HG03095 (cell line): ENCODE measurements around the gene DPH3.

Source experiments
- ATAC-seq: cut with Tn5 transposase; IDR thresholded peaks from one replicate; pipeline ENCODE4 v1.9.1; 2021; ENCODE audit warnings: moderate library complexity; ENCODE audit not compliant: unreplicated experiment

DPH3 gene

DNA sequence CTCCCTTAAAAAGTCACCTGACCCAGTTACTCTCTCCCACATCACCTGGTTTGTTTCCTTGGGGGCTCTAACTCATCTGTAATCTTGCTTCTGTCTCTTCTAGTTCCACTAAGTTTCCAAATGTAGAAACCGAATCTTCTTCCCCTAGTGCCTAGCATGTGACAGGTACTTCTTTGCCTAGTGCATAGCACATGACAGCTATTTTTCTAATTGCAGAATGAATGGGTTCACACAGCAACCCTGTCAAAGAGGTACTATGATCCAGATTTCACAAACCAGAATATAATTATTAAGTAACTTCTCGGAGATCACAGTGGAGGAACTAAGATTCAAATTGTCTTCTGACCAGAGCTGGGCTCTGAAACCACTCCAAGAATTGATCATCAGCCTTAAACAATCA is 7.4 kb downstream of the DPH3 start:
- no peak for ATAC-seq

DNA sequence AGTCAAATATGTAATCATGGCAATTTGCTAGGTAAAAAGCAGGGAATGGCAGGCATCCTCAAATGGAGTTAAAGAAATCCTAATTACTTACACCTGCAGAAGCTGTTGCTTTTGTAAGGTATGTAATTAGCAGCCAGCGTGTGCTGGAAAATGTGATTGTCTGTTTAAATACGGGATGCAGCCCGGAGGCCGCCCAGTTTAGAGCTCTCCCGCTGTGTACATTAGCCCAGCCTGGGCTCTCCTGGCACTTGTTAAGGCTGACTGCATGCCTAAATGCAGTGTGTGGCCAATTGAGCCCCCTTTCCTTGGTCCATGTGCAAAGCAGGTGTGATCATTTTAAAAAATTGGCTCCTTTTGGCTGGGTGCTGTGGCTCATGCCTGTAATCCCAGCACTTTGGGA is 9.0 kb downstream of the DPH3 start:
- ATAC-seq = no peak

DNA sequence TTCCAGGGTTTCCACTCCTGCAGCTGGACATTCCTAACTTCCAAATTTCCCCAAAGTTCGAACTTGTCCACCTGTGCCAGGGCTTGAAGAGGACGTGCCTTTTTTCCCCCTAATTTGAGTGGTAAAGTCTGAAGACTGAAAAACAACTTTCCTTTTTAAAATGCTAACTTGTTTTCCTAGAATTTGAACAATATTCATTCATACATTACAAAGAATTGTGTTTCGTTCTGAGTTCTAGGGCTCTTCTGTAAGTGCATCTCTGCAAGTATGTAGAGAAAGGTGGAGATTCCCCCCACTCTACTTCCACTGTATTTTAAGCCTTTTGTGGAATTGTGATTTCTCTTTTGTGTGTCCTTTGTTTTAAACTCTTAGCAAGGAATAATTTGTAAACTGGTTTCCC is 9.4 kb downstream of the DPH3 start:
- no peak for ATAC-seq

DNA sequence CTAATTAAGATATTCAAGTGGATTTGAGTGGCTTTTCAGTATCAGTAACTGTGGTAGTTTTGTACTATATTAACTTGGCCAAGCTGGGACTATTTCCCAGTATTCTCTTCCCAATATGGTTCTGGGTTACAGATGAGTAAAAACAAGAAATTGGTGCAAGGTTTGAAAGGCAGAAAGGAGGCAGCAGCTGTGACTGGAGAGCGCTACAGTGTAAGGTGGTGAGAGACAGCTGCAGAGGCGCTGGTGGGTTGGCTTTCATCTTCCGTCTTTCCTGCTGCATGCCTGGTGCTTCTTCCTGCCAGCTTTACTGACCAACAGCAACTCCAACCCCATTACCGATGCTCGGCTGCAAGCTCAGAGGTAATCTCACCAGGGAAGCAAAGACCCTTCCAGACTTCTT is 9.8 kb downstream of the DPH3 start:
- ATAC-seq = no peak

DNA sequence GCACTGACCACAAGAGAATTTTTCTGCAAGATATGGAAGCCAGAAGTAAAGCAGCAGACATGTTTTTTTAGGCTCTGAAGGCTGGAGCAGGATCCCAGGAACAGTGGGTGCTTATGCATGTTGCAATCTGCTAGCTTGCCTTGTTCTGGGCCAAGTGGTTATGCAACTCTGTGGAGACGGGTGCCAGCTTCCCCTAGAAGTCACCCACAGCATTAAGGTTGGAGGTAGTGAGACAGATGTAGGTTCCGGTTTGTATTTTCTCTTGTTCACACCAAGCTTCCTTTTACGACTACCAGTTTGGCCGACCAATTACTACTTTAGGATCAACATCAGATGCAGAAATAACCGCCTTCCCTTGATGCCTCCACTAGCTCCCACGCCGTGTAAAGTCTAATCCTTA is 11.1 kb downstream of the DPH3 start:
- no peak for ATAC-seq

DNA sequence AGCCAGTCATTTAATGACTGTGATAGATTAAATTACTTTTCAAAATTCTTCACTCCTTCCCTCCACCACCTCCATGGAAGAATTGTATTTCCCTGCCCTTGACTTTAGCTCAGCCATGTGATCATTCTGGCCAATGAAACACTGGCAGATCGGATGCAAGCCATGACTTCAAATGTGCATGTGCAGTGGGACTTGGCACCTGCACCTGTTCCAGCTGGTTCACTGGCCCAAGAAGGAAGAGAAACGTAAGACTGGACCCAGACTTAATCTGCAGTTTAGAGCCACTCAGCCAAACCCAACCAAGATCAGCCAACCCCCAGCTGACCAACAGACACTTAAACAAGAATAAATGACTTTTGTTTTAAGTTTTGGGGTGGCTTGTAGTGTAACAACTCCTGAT is 11.8 kb downstream of the DPH3 start:
- no peak for ATAC-seq

DNA sequence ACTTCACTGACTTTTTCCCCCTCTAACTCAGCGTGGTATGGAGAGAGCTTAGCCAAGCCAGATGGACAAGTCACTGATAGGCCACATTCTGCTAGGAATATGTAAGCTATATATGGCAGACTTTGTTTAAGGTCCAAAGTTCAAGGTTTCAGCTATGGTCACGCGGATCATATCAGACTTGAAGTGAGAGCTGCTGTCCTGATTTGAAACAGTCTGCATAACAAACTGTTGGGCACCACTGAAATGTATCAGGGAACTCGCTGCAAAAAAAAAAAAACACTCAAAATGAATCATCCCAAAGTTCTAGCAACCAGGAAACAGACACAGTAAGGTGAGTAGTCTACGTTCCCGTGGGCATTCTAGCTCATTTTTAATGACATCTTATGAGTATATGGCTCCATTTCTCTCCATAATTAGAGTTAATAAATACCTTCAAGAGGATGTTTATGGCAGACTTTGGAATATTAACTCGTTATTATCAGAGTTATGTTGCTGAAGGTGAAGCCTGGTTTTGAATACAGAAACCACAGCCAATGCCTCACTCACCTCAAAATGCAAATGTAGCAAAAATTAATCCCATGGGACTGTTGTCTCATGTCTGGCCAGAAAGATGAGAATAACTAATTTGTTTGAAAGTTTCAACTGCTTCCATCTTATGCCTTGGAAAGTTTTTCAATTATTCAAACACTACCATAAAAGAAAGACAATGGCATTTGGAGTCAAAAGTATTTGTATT is 12.3 kb downstream of the DPH3 start:
- no peak for ATAC-seq

DNA sequence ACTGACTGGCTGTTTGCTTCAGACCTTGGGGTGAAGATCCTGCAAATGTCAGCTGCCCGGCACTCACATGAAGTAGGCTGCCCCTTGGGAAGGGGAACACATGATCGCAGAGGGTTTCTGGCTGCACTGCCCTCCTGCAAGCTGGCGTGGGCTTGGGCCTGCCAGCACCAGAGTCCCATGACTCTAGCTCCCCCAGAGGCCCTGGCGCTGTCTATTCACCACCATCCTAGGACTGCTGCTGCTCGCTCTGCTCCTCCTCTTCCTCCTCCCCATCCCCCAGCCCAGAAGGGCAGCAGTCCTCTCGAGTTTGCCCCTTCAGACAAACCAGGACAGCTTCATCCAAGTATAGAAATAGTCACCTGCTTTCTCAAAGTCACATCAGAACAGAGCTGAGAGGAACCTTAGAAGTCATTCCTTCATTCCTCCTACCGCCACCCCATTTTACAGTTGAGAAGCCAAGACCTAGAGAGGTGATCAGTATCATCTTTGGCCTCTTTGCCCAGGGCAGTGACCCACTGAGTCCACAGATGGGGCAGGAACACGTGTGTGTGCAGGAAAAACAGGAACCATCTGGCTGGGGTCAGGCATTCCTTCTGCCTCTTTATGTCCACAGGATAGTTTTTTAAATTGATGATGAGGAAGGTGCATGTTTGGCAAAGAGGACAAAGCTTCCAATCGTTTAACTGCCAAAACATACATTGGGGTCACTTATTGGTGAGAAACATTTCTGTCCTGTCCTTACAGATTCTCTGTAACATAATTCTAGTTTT is 13.2 kb downstream of the DPH3 start:
- no peak for ATAC-seq

DNA sequence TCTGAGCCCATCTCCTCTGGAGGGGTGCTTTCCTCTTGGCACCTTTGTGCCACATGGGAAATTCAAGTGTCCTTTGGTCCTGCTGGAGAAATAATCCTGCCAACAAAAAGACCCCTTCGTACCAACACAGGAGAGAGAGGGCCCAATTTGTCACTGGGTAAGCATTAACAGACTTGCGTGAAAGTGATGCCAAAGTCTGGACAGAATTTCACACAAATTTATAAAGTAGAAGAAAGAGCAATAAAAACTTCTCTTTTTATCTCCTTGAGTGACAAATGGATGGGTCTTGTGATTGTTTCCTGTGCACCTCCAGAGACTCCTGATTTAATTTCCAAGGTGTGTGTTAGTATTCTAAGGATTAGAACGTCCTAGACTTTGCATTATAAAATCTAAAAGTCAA is 14.9 kb downstream of the DPH3 start:
- ATAC-seq = no peak

DNA sequence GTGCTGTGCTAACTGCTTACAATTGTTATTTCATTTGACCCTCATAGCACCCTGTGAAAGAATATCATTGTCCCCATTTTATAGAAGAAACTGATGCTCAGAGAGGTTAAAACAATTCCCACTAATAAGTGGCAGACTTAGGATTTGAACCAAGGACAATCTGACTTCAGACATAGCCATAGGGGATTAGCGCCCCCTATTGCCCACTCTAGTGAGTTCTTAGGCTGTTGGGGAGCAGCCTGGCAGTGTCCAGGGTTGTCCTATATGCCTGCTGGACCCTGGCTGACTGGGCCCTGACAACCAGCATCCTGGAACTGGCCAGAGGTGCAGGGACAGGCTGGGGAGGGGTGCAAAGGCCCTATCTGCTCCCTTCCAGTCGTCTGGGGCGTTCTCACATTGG is 15.4 kb downstream of the DPH3 start:
- ATAC-seq = no peak

DNA sequence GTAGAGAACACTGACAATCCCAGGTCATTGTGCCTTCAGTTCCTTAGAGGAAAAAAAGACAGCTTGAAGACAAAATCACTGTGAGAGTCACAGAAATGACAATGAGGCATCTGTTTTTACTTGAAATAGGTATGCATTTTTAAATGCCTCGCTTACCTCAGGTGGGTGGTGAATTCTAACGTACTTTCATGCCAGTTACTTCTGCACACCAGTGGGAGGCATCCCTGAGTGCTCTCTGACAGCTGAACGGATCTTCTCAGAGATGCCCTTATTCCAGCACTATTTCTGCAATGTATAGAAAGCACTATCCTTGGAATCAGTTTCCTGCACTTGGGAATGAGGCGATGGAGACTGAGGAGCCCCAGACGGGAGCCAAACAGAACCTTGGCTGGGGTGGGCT is 16.2 kb downstream of the DPH3 start:
- no peak for ATAC-seq

DNA sequence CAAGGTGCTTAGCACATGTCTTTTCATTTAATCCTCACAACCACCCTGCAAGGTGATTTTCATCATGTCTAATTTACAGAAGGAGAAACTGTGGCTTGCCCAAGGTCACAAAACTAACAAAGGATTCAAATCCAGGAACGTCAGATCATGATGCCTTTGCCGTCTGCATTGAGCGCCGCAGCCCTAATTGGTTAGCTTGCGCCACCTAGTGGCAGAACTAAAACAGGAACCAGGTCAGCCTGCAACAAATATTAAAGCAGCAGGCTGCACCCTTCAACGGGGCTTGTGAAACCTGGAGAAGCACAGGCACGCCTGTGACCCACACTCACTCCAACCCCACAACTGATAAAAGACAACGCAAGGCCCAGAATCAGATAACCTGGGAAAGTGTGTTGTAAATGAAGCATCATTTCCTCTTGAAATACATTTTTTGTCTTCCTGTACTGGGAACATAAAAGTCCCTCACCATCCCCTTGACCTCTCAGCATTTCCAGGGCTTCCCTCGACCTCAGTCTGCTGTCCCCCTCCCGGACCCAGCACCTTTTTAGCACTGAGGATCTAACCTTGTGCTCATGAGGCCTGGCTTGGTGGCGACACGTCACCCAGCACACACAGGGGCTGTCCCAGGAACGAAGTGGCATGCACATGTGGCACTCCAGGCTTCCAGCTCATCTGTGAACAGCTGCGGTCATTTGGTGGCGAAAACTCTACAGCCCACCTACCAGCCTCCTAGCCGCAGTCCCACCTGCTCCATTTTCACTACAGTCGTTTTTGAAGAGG is 17.3 kb downstream of the DPH3 start:
- peak; percentile 77 for ATAC-seq

DNA sequence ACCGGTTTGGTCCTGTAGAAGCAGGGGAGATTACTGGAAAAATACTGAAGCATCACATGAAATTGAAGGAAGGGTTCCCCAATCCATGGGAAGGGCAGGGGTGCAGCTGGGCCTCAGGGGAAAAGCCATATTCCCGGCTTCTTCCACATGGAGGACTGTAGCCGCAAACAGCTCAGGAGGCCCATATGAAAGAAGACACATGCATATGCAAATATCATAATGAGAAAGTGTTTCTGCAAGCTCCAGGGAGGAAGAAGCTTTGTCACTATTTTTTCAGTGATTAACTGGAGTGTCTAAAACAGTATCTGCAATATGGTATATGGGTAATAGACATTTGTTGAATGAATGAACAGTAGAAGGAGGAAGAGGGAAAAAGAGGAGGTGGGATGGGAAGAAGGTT is 19.1 kb downstream of the DPH3 start:
- ATAC-seq = no peak

DNA sequence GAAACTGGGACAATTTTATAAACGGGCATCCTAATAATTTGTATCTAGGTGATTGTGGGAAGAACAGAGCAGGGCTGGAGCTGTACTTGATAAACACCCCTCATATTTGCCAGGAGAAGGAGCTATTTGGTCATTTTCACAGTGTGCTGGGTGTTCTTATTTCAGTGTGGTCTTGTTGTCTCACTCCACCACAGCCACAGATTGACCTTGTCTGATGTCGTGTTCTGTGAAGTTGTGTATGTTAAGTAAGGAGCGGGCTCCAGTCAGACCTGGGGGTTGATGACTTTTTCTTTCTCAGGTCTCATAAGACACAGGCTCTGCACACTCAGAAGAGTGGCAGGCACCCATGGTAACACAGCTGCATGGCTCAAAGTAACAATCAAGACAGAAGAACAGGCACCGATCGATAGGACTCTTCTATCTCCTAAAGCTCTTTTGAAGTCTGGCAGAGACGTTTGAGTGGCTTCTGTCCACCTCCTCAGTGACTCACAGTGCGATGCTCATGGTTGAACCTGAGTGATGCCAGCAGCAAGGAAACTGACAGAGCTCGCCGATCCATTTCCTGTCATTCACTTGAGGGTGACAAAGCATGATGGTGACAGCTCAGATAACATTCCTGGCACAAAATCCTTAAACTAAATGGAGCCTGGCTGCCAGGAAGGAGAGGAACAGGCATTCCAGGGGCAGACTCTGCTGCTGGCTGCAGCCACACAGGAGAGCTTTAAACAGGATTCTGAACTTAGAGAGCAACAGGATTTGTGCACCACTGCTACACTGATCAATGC is 20.8 kb downstream of the DPH3 start:
- no peak for ATAC-seq

DNA sequence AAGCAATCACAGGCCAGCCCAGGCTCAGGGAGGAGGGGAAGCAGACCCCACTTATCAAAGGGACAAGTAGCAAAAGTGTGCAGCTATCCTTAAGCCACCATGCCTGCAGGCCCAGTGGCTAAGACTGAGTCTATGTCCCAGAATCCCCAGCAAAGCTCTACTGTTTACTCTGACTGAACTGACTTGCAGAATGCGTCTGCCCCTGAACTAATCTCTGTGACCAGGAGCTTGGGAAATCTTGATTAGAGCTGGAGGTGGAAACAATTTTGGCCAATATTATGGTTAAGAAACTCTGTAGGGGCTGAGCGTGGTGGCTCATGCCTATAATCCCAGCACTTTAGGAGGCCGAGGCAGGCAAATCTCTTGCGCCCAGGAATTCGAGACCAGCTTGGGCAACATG is 22.6 kb downstream of the DPH3 start:
- no peak for ATAC-seq

DNA sequence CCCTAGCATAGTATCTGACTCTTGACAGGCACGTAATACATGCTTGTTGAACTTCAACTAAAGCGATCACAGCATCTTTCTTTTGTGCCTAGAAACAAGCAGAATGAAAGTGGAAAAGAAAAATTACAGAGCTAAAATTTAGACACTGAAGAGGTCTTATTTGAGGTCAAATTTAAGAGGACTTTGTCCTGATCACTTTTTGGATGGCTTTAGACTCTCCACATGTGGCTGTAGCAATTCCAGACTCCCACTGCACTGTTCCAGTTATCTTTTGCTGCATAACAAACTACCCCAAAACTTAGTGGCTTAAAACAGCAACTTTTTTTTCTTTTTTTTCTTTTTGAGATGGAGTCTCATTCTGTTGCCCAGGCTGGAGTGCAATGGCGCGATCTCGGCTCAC is 23.5 kb downstream of the DPH3 start:
- no peak for ATAC-seq

DNA sequence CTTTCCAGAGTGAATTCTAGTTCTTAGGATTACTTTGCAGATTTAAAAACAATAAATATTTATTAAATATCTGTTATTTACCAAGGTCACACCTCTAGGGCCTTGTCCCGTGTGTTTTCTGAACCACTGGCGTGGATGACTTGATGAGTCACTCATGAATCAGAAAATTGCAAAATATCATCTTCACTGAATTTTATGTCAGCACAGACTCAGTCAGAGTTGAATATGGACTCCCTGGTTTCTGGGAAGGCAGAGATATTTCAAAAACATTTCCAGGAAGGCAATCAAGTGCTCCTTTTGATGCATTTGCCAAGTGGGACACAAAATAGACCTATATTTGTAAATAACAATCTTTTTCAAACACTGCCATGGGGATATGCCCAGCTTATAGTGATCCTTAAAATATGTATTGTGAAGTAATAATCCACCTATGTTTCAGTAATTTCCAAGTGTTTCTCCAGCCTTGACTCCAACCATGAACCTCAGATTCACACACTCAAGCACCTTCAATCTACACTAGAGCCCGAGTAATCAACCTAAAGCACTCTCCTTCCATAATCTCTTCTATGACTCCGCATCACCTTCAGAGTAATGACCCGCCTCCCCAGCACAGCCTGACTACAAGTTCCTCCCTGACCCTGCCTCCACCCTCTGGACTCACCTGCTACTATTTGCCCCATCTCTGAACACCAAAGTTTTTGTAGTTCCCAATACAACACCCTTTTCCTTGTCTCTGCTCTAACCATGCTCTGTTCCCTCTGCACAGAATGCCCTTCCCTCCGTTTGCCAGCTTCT is 24.3 kb downstream of the DPH3 start:
- no peak for ATAC-seq

DNA sequence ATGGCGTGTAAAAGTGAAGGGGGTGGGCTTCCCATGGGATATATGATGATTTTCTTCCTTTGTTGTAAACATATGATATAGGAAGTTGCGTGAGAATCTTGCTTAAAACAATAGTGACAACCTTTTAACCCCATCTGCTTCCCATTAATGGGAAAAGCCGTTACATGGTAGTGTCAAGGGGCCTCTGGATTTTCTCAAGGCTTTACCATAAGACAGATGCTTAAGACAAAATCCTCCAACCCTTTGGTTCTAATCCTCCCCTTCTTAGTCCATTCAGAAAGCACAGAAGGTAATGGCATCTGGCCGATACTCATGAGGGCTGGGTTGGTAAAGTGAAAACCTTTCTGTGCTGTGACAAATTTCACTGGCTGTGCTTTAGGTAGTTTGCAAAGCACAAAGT is 25.0 kb downstream of the DPH3 start:
- no peak for ATAC-seq

DNA sequence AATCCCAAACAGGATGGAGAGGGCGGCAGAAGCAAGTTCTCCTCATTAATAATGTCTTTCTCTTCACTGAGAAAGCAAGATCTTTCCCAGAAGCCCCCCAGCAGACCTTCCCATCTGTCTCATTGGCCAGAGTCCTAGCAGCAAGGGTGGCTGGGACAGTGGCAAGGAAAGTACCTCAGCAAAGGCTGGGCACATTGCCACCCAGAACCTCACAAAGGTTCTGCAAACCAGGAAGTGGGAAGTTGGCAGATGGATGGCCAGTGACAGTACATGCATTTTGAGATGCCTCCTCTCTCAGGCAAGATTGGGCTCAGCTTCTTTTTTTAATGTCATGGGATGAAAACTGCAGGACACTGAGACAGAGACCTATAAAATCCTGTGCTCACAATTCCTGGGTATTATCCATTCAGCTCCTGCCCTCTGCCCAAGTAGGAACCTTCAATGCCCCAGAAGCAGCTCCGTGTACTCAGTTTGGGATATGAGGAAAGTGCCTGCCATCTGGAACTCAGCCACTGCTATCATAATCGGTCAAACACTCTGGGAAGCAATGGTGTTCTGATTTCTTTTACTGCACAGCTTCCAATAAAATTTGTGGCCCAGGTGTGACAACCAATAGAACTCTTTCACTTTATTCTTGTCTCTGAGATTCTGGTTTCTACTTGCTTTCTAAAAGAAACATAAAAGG is 25.5 kb downstream of the DPH3 start:
- no peak for ATAC-seq
